ENCODE results near the gene SREBF2. TPM values are rescaled to one million over a fixed set of nuclear protein-coding genes. Genes with fewer than 3 reads are reported as not detected.
A peak's percentile ranks its signal among the peaks of the same experiment; 100 is the strongest.

SREBF2 gene
- total and polyA plus RNA-seq, 9 of the 15 experiments (the other 6 are each of a cell fraction or from before 2014, with no cell fraction given) = 1.1 to 84.2 (median 26.9) TPM

GRCh38 chr22:41832553-41833368, at the start of gene SREBF2 (continued):
- no peak for TF ChIP-seq ZBTB40 (IDR thresholded peaks at IDR 0.05)
- no peak for TF ChIP-seq ZBTB40 (CRISPR knock-in tag; IDR thresholded peaks at IDR 0.05)
- no peak for TF ChIP-seq PATZ1 (CRISPR knock-in tag; IDR thresholded peaks at IDR 0.05; ENCODE audit: borderline replicate concordance)
- TF ChIP-seq DMBX1 (CRISPR knock-in tag; IDR thresholded peaks at IDR 0.05; ENCODE audit: borderline replicate concordance) = no peak
- TF ChIP-seq RREB1 (CRISPR knock-in tag; IDR thresholded peaks at IDR 0.05) = 0 out of 2 replicates have a peak, but pooled peaks have one; percentile 34
- TF ChIP-seq EP400 (IDR thresholded peaks at IDR 0.05) = peak; percentile 81
- no peak for TF ChIP-seq ZNF717 (CRISPR knock-in tag; IDR thresholded peaks at IDR 0.05)
- no peak for TF ChIP-seq SAP30 (IDR thresholded peaks at IDR 0.05; ENCODE audit: borderline replicate concordance, insufficient read depth, low read depth, low read length, poor library complexity, severe bottlenecking)
- TF ChIP-seq MBD2 (IDR thresholded peaks at IDR 0.05; ENCODE audit: borderline replicate concordance, low read depth) = peak; percentile 74; the same call in 1 of the 2 replicates
